HCT116 (cell line): ENCODE measurements around the gene TFIP11.

ENCODE experiments used
- ATF3 ChIP-seq: IDR thresholded peaks from 2 replicates; pipeline ENCODE4 v1.6.1; 2012
- CEBPB ChIP-seq: IDR thresholded peaks from 2 replicates; pipeline ENCODE4 v1.6.1; 2012; ENCODE audit warnings: low read depth
- EZH2 ChIP-seq: fragments of 200-600 bp; sonication (generic); IDR thresholded peaks from 2 replicates; pipeline ENCODE4 v1.6.1; 2017; ENCODE audit warnings: antibody characterized with exemption, mixed run types
- POLR2AphosphoS5 ChIP-seq: IDR thresholded peaks from 2 replicates; pipeline ENCODE4 v1.6.1; 2011; ENCODE audit warnings: mild to moderate bottlenecking, low read depth, low read length, moderate library complexity
- RAD21 ChIP-seq: IDR thresholded peaks from 2 replicates; pipeline ENCODE4 v1.6.1; 2012; ENCODE audit warnings: low read depth, mild to moderate bottlenecking
- TCF7L2 ChIP-seq: IDR thresholded peaks from 2 replicates; pipeline ENCODE4 v1.7.0; 2011; ENCODE audit warnings: borderline replicate concordance, inconsistent platforms; ENCODE audit not compliant: insufficient read depth, insufficient read length; ENCODE audit errors: extremely low read depth
- YY1 ChIP-seq: IDR thresholded peaks from 2 replicates; pipeline ENCODE4 v1.6.1; 2011; ENCODE audit warnings: low read length, low read depth, moderate library complexity, mild to moderate bottlenecking; ENCODE audit not compliant: insufficient replicate concordance; ENCODE audit errors: extremely low read depth
- ZNF274 ChIP-seq: fragments of 200-500 bp; sonication (Bioruptor generic); IDR thresholded peaks from 2 replicates; pipeline ENCODE4 v1.6.1; 2014; ENCODE audit warnings: mild to moderate bottlenecking, low read depth, low read length, inconsistent platforms
- TF ChIP-seq, protein P1 (sequence below): IDR thresholded peaks from 2 replicates; pipeline ENCODE4 v1.6.1; 2012; ENCODE audit warnings: low read depth
- TF ChIP-seq, protein P2 (sequence below), 3 experiments: fragments of 200-600 bp in 1 of 3; sonication (generic) in 1 of 3; IDR thresholded peaks in 2 of 3; conservative IDR thresholded peaks in 1 of 3; 2 replicates each; pipeline ENCODE4 v1.5.1; 2012 to 2017; ENCODE audit warnings: low read depth in 2 of 3, low read length in 2 of 3, antibody characterized with exemption in 1 of 3, borderline replicate concordance in 1 of 3, control low read depth in 1 of 3, mild to moderate bottlenecking in 1 of 3, mixed read lengths in 1 of 3, mixed run types in 1 of 3, moderate library complexity in 1 of 3; ENCODE audit not compliant: insufficient read depth in 1 of 3

DNA sequence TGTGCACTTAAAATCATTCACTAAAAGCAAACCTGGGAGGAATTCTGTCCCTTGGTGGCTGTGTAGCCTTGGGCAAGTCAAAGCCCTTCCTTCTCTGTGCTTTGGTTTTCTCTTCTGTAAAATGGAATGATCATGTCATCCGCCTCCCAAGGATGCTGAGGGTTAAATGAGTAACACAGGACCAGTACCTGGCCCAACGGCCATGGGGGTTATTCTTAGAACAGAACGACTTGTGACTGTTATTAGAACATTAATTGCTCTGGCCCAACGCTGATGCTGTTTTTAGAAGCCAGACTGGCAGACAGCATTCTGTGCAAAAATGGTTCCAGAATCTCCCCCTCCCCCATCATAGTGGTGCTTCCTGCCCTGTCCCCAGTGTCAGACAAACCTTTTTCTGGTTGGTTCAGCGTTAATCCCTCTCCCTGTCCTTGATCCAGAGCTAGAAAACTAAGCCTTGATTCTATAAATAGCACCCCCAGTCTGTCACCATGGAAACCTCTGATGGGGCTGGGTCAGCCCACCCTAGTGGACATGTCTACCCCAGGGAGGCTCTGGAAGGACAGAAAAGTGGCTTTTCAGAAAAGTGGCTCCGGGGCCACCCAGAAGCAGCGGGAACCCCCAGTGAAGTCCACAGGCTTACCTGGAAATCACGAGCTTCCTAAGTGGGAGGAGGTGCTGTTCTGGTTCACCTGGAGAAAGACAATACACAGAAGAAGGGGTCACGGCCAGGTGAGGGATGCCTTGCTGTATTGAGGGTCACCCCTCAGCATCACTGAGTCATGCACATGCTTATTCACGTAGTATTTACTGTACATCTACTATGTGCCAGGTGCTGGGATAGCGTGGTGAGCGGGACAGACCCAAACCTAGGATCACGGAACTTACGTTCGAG, 15.5 kb upstream of the TFIP11 start:
- TF ChIP-seq, protein P1, sequence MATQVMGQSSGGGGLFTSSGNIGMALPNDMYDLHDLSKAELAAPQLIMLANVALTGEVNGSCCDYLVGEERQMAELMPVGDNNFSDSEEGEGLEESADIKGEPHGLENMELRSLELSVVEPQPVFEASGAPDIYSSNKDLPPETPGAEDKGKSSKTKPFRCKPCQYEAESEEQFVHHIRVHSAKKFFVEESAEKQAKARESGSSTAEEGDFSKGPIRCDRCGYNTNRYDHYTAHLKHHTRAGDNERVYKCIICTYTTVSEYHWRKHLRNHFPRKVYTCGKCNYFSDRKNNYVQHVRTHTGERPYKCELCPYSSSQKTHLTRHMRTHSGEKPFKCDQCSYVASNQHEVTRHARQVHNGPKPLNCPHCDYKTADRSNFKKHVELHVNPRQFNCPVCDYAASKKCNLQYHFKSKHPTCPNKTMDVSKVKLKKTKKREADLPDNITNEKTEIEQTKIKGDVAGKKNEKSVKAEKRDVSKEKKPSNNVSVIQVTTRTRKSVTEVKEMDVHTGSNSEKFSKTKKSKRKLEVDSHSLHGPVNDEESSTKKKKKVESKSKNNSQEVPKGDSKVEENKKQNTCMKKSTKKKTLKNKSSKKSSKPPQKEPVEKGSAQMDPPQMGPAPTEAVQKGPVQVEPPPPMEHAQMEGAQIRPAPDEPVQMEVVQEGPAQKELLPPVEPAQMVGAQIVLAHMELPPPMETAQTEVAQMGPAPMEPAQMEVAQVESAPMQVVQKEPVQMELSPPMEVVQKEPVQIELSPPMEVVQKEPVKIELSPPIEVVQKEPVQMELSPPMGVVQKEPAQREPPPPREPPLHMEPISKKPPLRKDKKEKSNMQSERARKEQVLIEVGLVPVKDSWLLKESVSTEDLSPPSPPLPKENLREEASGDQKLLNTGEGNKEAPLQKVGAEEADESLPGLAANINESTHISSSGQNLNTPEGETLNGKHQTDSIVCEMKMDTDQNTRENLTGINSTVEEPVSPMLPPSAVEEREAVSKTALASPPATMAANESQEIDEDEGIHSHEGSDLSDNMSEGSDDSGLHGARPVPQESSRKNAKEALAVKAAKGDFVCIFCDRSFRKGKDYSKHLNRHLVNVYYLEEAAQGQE, result no peak
- TF ChIP-seq, protein P2, sequence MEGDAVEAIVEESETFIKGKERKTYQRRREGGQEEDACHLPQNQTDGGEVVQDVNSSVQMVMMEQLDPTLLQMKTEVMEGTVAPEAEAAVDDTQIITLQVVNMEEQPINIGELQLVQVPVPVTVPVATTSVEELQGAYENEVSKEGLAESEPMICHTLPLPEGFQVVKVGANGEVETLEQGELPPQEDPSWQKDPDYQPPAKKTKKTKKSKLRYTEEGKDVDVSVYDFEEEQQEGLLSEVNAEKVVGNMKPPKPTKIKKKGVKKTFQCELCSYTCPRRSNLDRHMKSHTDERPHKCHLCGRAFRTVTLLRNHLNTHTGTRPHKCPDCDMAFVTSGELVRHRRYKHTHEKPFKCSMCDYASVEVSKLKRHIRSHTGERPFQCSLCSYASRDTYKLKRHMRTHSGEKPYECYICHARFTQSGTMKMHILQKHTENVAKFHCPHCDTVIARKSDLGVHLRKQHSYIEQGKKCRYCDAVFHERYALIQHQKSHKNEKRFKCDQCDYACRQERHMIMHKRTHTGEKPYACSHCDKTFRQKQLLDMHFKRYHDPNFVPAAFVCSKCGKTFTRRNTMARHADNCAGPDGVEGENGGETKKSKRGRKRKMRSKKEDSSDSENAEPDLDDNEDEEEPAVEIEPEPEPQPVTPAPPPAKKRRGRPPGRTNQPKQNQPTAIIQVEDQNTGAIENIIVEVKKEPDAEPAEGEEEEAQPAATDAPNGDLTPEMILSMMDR (IDR thresholded peaks at IDR 0.05 in 2 of 3, conservative IDR thresholded peaks at IDR 0.05 in 1 of 3; ENCODE audit: borderline replicate concordance in 1 of 3, insufficient read depth in 1 of 3, low read depth in 2 of 3, low read length in 2 of 3), result no peak
- no peak for TF ChIP-seq YY1
- no peak for TF ChIP-seq RAD21
- TF ChIP-seq TCF7L2, result no peak
- TF ChIP-seq POLR2AphosphoS5, result no peak
- no peak for TF ChIP-seq EZH2
- TF ChIP-seq CEBPB, result no peak
- no peak for TF ChIP-seq ZNF274
- no peak for TF ChIP-seq ATF3
